BE2C (cell line): ENCODE data around the gene TIMM8B.
"Not testable (repeated sequence)": the region's sequence is repeated elsewhere in the genome, so short reads cannot be mapped to it uniquely, and the experiment has no call there.

ENCODE experiments used
- DNase-seq: peaks from one replicate; pipeline ENCODE4 v3.0.0-alpha.2; 2020
- H3K27me3 ChIP-seq: fragments of 250-450 bp; sonication (Bioruptor Pico); 2 replicates; pipeline ENCODE4 v1.5.1; 2020; ENCODE audit warnings: mild to moderate bottlenecking
- H3K36me3 ChIP-seq: fragments of 250-450 bp; sonication (Bioruptor Pico); 2 replicates; pipeline ENCODE4 v1.5.1; 2020; ENCODE audit warnings: mild to moderate bottlenecking
- H3K4me1 ChIP-seq: fragments of 250-450 bp; sonication (Bioruptor Pico); 2 replicates; pipeline ENCODE4 v1.5.1; 2020
- H3K4me3 ChIP-seq: 2 replicates; pipeline ENCODE4 v1.5.1; 2011; ENCODE audit warnings: low read depth, low read length
- H3K9me3 ChIP-seq: fragments of 250-450 bp; sonication (Bioruptor Pico); 2 replicates; pipeline ENCODE4 v1.5.1; 2020
- CTCF ChIP-seq: IDR thresholded peaks from 2 replicates; pipeline ENCODE4 v1.5.1; 2012; ENCODE audit warnings: mild to moderate bottlenecking, low read depth, low read length

The TIMM8B gene

GRCh38 chr11:112113539-112114457, 27.2 kb upstream of the TIMM8B start:
- DNase-seq: no peak
- no peaks in the 10 kb centered on the region for H3K4me1 ChIP-seq
- no peak overlapping the region for H3K4me3 ChIP-seq
- H3K27me3 ChIP-seq: no peaks in the 10 kb centered on the region
- peak; percentile 84 for TF ChIP-seq CTCF
- no peaks in the 10 kb centered on the region for H3K9me3 ChIP-seq
- H3K36me3 ChIP-seq: no peaks in the 10 kb centered on the region

- no peaks in the 10 kb centered on the region for H3K4me1 ChIP-seq
- no peak for DNase-seq
These were observed 19.5 kb upstream of the TIMM8B start for GRCh38 chr11:112106070-112106469.

GRCh38 chr11:112103446-112103845, 16.9 kb upstream of the TIMM8B start:
- TF ChIP-seq CTCF: no peak
- Histone ChIP-seq H3K4me3 (no peak overlapping the region), H3K4me1 (no peaks in the 10 kb centered on the region), H3K27me3 (no peaks in the 10 kb centered on the region), H3K36me3 (no peaks in the 10 kb centered on the region; the same call in 1 of the 2 replicates), H3K9me3 (no peaks in the 10 kb centered on the region)
- no peak for DNase-seq

More at GRCh38 chr11:112106070-112106469, 19.5 kb upstream of the TIMM8B start:
- no peaks in the 10 kb centered on the region for H3K27me3 ChIP-seq
- H3K36me3 ChIP-seq: no peaks in the 10 kb centered on the region
- no peak for TF ChIP-seq CTCF
- H3K4me3 ChIP-seq: no peak overlapping the region
- H3K9me3 ChIP-seq: no peaks in the 10 kb centered on the region

GRCh38 chr11:112100462-112100861, 13.9 kb upstream of the TIMM8B start:
- DNase-seq: no peak
- TF ChIP-seq CTCF: no peak

GRCh38 chr11:112097734-112098528, 11.4 kb upstream of the TIMM8B start:
- no peak for TF ChIP-seq CTCF
- DNase-seq: no peak
- peaks cover 26% of the 10 kb centered on the region for H3K36me3 ChIP-seq
- no peaks in the 10 kb centered on the region for H3K9me3 ChIP-seq
- no peaks in the 10 kb centered on the region for H3K4me1 ChIP-seq
- H3K4me3 ChIP-seq: no peak overlapping the region
- no peaks in the 10 kb centered on the region for H3K27me3 ChIP-seq

More at GRCh38 chr11:112100462-112100861, 13.9 kb upstream of the TIMM8B start:
- Histone ChIP-seq H3K4me3 (no peak overlapping the region), H3K9me3 (no peaks in the 10 kb centered on the region), H3K4me1 (no peaks in the 10 kb centered on the region), H3K36me3 (peaks cover 8% of the 10 kb centered on the region), H3K27me3 (no peaks in the 10 kb centered on the region)

- no peak for TF ChIP-seq CTCF
- H3K36me3 ChIP-seq: peaks cover 42% of the 10 kb centered on the region
These were observed 9.6 kb upstream of the TIMM8B start for GRCh38 chr11:112096194-112096593.

GRCh38 chr11:112095302-112095701, 8.7 kb upstream of the TIMM8B start:
- not testable (repeated sequence) for H3K4me3 ChIP-seq, H3K9me3 ChIP-seq, DNase-seq, H3K4me1 ChIP-seq, H3K27me3 ChIP-seq
- H3K36me3 ChIP-seq: peaks cover 49% of the 10 kb centered on the region

More at GRCh38 chr11:112096194-112096593, 9.6 kb upstream of the TIMM8B start:
- H3K4me3 ChIP-seq: no peak overlapping the region
- H3K9me3 ChIP-seq: no peaks in the 10 kb centered on the region
- H3K4me1 ChIP-seq: no peaks in the 10 kb centered on the region
- no peak for DNase-seq
- no peaks in the 10 kb centered on the region for H3K27me3 ChIP-seq
